Measurements from ENCODE around the gene FBXW11.

FBXW11 gene

GRCh38 chr5:171855798-171856763 is 150.4 kb downstream of the FBXW11 start:
- no peak for DNase-seq

- no peak for DNase-seq
These were observed 151.2 kb downstream of the FBXW11 start for GRCh38 chr5:171855265-171855664.

GRCh38 chr5:171852255-171852681 is 154.2 kb downstream of the FBXW11 start:
- no peak for DNase-seq

- DNase-seq: no peak
These were observed 155.2 kb downstream of the FBXW11 start for GRCh38 chr5:171851251-171851650.

- DNase-seq: no peak
These were observed 156.0 kb downstream of the FBXW11 start for GRCh38 chr5:171850324-171850947.

GRCh38 chr5:171849585-171850323 is 156.7 kb downstream of the FBXW11 start:
- DNase-seq: no peak

- no peak for DNase-seq
These were observed 157.4 kb downstream of the FBXW11 start for GRCh38 chr5:171848911-171849520.

GRCh38 chr5:171848486-171848885 is 158.0 kb downstream of the FBXW11 start:
- no peak for DNase-seq

- no peak for DNase-seq
These were observed 158.4 kb downstream of the FBXW11 start for GRCh38 chr5:171848006-171848405.

- DNase-seq: no peak
These were observed 159.4 kb downstream of the FBXW11 start for GRCh38 chr5:171847026-171847425.

GRCh38 chr5:171846323-171846722 is 160.1 kb downstream of the FBXW11 start:
- DNase-seq: no peak

- DNase-seq: no peak
These were observed 160.6 kb downstream of the FBXW11 start for GRCh38 chr5:171845857-171846256.

GRCh38 chr5:171845040-171845630 is 161.3 kb downstream of the FBXW11 start:
- no peak for DNase-seq

- DNase-seq: no peak
These were observed 163.6 kb downstream of the FBXW11 start for GRCh38 chr5:171842777-171843328.

- no peak for DNase-seq
These were observed 164.3 kb downstream of the FBXW11 start for GRCh38 chr5:171841984-171842776.

GRCh38 chr5:171840711-171841522 is 165.5 kb downstream of the FBXW11 start:
- DNase-seq: no peak

GRCh38 chr5:171840066-171840465 is 166.4 kb downstream of the FBXW11 start:
- no peak for DNase-seq

- DNase-seq: no peak
These were observed 167.3 kb downstream of the FBXW11 start for GRCh38 chr5:171839112-171839511.

- DNase-seq: no peak
These were observed 168.4 kb downstream of the FBXW11 start for GRCh38 chr5:171838066-171838465.

- no peak for DNase-seq
These were observed 168.9 kb downstream of the FBXW11 start for GRCh38 chr5:171837522-171837921.
